Measurements from ENCODE around the gene MSMO1. TPM values are rescaled to one million over a fixed set of nuclear protein-coding genes. Genes with fewer than 3 reads are reported as not detected.

The MSMO1 gene
- total and polyA plus RNA-seq, 2 donors (not counting 1 experiment from before 2014, with no cell fraction given): 7.3 to 30.8 TPM

DNA sequence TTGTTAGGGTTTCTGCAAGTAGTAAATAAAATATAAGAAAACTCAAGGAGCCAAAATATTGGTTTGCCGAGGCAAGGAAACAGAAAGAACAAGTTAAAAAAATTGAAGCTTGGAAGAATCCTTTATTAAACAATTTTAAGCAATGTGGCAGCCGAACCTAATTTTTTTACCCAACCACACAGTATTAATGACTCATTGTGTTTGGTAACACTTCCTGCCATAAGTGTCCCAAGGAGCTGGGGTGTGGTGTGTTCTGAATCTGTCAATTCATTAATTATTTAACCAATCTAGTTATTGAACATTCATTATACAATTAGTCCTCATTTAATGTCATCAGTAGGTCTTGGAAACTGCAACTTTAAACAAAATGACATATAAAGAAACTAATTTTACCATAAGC, 32.0 kb downstream of the MSMO1 start:
- Histone ChIP-seq H3K27me3 (replicated peaks in 1 of 4; ENCODE audit: control extremely low read depth in 1 of 4, control insufficient read depth in 3 of 4, insufficient read depth in 4 of 4, low read length in 3 of 4) (peaks cover 0 to 12% (median 4%) of the 10 kb centered on the region in 4 experiments), H3K9ac (ENCODE audit: low read length) (no peak overlapping the region), H3K27ac (ENCODE audit: low read length in 2 of 2) (no peak overlapping the region), H3K79me2 (ENCODE audit: control insufficient read depth, insufficient read depth, low read length) (no peaks in the 10 kb centered on the region), H3K9me3 (ENCODE audit: control extremely low read depth in 1 of 3, control insufficient read depth in 2 of 3, insufficient read depth in 1 of 3, low read length in 2 of 3) (no peaks in the 10 kb centered on the region), H4K20me1 (ENCODE audit: control insufficient read depth, insufficient read depth, low read length, poor library complexity, severe bottlenecking) (no peaks in the 10 kb centered on the region), H3K4me1 (ENCODE audit: control insufficient read depth in 2 of 2, insufficient read depth in 2 of 2, low read length in 2 of 2) (no peaks in the 10 kb centered on the region), H3K4me2 (replicated peaks; ENCODE audit: low read depth, low read length, poor library complexity, severe bottlenecking) (no peak overlapping the region), H2AFZ (ENCODE audit: insufficient read depth, low read depth, low read length, poor library complexity, severe bottlenecking) (no peak overlapping the region), H3K36me3 (replicated peaks in 1 of 2; ENCODE audit: control extremely low read depth in 1 of 2, control insufficient read depth in 1 of 2, extremely low read depth in 1 of 2, insufficient read depth in 2 of 2, low read length in 1 of 2) (no peaks in the 10 kb centered on the region), H3K4me3 (ENCODE audit: control extremely low read depth in 1 of 5, extremely low read depth in 1 of 5, insufficient read depth in 1 of 5, low read depth in 2 of 5, low read length in 4 of 5) (no peak overlapping the region)
- H3K4me3 Mint-ChIP-seq: no peak overlapping the region
- no CpG with 5 or more reads among the region's 2 CpGs for WGBS (ENCODE audit: insufficient coverage)
- peaks cover 1% of the 10 kb centered on the region for H3K4me1 Mint-ChIP-seq
- no peaks in the 10 kb centered on the region for H3K9me3 Mint-ChIP-seq (ENCODE audit: insufficient read depth)
- ChIA-PET POLR2A (no interaction called here), CTCF (interaction anchor here (0.5 kb wide), 1 partner anchor 96 kb away, joined by 3 read pairs; no protein-coding TSS in a partner anchor)
- no peak for DNase-seq
- no peak for TF ChIP-seq EZH2 (IDR thresholded peaks at IDR 0.05; ENCODE audit: borderline replicate concordance, insufficient read depth, low read depth, low read length, poor library complexity, severe bottlenecking)
- TF ChIP-seq, protein P1, sequence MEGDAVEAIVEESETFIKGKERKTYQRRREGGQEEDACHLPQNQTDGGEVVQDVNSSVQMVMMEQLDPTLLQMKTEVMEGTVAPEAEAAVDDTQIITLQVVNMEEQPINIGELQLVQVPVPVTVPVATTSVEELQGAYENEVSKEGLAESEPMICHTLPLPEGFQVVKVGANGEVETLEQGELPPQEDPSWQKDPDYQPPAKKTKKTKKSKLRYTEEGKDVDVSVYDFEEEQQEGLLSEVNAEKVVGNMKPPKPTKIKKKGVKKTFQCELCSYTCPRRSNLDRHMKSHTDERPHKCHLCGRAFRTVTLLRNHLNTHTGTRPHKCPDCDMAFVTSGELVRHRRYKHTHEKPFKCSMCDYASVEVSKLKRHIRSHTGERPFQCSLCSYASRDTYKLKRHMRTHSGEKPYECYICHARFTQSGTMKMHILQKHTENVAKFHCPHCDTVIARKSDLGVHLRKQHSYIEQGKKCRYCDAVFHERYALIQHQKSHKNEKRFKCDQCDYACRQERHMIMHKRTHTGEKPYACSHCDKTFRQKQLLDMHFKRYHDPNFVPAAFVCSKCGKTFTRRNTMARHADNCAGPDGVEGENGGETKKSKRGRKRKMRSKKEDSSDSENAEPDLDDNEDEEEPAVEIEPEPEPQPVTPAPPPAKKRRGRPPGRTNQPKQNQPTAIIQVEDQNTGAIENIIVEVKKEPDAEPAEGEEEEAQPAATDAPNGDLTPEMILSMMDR (IDR thresholded peaks at IDR 0.05): no peak
- intact Hi-C loops (cut with micrococcal nuclease): no loop called here
- ATAC-seq (ENCODE audit: low read depth): no peak
- H3K27me3 Mint-ChIP-seq: peaks cover 48% of the 10 kb centered on the region
- no peak overlapping the region for H3K27ac Mint-ChIP-seq

- 64% methylated on average over 4 of the region's 6 CpGs for whole genome bisulfite sequencing (ENCODE audit: insufficient coverage)
- peaks cover 0 to 12% (median 4%) of the 10 kb centered on the region in 4 experiments for H3K27me3 ChIP-seq (replicated peaks in 1 of 4; ENCODE audit: control extremely low read depth in 1 of 4, control insufficient read depth in 3 of 4, insufficient read depth in 4 of 4, low read length in 3 of 4)
- no peaks in the 10 kb centered on the region for H3K9me3 Mint-ChIP-seq (ENCODE audit: insufficient read depth)
- no peak overlapping the region for H3K4me3 Mint-ChIP-seq
- no peaks in the 10 kb centered on the region for H3K4me1 ChIP-seq (ENCODE audit: control insufficient read depth in 2 of 2, insufficient read depth in 2 of 2, low read length in 2 of 2)
- no peak overlapping the region for H3K4me2 ChIP-seq (replicated peaks; ENCODE audit: low read depth, low read length, poor library complexity, severe bottlenecking)
- H3K27me3 Mint-ChIP-seq: peaks cover 48% of the 10 kb centered on the region
- H4K20me1 ChIP-seq (ENCODE audit: control insufficient read depth, insufficient read depth, low read length, poor library complexity, severe bottlenecking): no peaks in the 10 kb centered on the region
- DNase-seq (no peak), ATAC-seq (ENCODE audit: low read depth) (no peak)
- H3K27ac Mint-ChIP-seq: no peak overlapping the region
- POLR2A ChIA-PET: no interaction called here
- TF ChIP-seq, protein P1 (IDR thresholded peaks at IDR 0.05): no peak
- TF ChIP-seq EZH2 (IDR thresholded peaks at IDR 0.05; ENCODE audit: borderline replicate concordance, insufficient read depth, low read depth, low read length, poor library complexity, severe bottlenecking): no peak
- H3K4me1 Mint-ChIP-seq: peaks cover 1% of the 10 kb centered on the region
- no peak overlapping the region for H3K4me3 ChIP-seq (ENCODE audit: control extremely low read depth in 1 of 5, extremely low read depth in 1 of 5, insufficient read depth in 1 of 5, low read depth in 2 of 5, low read length in 4 of 5)
- no peaks in the 10 kb centered on the region for H3K79me2 ChIP-seq (ENCODE audit: control insufficient read depth, insufficient read depth, low read length)
- CTCF ChIA-PET: no interaction called here
- no peak overlapping the region for H3K9ac ChIP-seq (ENCODE audit: low read length)
- no peak overlapping the region for H3K27ac ChIP-seq (ENCODE audit: low read length in 2 of 2)
- no peak overlapping the region for H2AFZ ChIP-seq (ENCODE audit: insufficient read depth, low read depth, low read length, poor library complexity, severe bottlenecking)
- no peaks in the 10 kb centered on the region for H3K36me3 ChIP-seq (replicated peaks in 1 of 2; ENCODE audit: control extremely low read depth in 1 of 2, control insufficient read depth in 1 of 2, extremely low read depth in 1 of 2, insufficient read depth in 2 of 2, low read length in 1 of 2)
- intact Hi-C loops (cut with micrococcal nuclease): no loop called here
- no peaks in the 10 kb centered on the region for H3K9me3 ChIP-seq (ENCODE audit: control extremely low read depth in 1 of 3, control insufficient read depth in 2 of 3, insufficient read depth in 1 of 3, low read length in 2 of 3)
Observed at GRCh38 chr4:165360041-165360695, 32.7 kb downstream of the MSMO1 start.

All from B cell (primary cell).